ENCODE measurements around the gene ADCY10.

The ADCY10 gene

DNA sequence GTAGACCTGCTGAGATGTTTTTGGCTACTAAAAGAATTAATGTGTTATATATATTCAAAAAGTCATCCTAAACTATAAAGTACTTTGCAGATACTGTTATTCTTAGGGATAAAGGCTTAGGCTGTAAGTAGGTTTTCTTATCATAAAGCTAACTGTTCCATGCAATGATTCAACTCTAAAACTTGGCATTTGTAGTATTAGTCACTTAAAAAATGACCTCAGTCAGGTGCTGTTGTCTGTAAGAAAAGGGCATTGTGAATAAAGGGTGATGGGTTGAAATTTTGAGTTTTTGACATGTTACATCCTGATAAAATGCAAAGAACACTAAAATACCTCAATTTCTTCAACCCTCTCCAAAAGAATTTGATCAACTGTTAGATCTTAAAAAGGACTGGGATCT is 32.9 kb downstream of the ADCY10 start:
- no peak overlapping the region for H3K4me3 ChIP-seq (IDR thresholded peaks at IDR 0.05; ENCODE audit: insufficient read depth, low read depth, low read length)
- H3K27me3 ChIP-seq (ENCODE audit: insufficient read depth, low read depth): no peaks in the 10 kb centered on the region
- TF ChIP-seq, protein P1, sequence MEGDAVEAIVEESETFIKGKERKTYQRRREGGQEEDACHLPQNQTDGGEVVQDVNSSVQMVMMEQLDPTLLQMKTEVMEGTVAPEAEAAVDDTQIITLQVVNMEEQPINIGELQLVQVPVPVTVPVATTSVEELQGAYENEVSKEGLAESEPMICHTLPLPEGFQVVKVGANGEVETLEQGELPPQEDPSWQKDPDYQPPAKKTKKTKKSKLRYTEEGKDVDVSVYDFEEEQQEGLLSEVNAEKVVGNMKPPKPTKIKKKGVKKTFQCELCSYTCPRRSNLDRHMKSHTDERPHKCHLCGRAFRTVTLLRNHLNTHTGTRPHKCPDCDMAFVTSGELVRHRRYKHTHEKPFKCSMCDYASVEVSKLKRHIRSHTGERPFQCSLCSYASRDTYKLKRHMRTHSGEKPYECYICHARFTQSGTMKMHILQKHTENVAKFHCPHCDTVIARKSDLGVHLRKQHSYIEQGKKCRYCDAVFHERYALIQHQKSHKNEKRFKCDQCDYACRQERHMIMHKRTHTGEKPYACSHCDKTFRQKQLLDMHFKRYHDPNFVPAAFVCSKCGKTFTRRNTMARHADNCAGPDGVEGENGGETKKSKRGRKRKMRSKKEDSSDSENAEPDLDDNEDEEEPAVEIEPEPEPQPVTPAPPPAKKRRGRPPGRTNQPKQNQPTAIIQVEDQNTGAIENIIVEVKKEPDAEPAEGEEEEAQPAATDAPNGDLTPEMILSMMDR (conservative IDR thresholded peaks at IDR 0.05; ENCODE audit: low read depth, low read length): no peak
- H3K9ac ChIP-seq: no peak overlapping the region
- no peaks in the 10 kb centered on the region for H4K20me1 ChIP-seq (ENCODE audit: insufficient read depth)
- no peaks in the 10 kb centered on the region for H3K36me3 ChIP-seq (ENCODE audit: insufficient read depth)
- H3K4me1 ChIP-seq (ENCODE audit: low read depth, poor library complexity, severe bottlenecking): no peaks in the 10 kb centered on the region
- no peak overlapping the region for H2AFZ ChIP-seq (ENCODE audit: low read depth)
- H3K79me2 ChIP-seq (ENCODE audit: insufficient read depth, low read depth): no peaks in the 10 kb centered on the region
- no peak overlapping the region for H3K4me2 ChIP-seq
- H3K27ac ChIP-seq: no peak overlapping the region

DNA sequence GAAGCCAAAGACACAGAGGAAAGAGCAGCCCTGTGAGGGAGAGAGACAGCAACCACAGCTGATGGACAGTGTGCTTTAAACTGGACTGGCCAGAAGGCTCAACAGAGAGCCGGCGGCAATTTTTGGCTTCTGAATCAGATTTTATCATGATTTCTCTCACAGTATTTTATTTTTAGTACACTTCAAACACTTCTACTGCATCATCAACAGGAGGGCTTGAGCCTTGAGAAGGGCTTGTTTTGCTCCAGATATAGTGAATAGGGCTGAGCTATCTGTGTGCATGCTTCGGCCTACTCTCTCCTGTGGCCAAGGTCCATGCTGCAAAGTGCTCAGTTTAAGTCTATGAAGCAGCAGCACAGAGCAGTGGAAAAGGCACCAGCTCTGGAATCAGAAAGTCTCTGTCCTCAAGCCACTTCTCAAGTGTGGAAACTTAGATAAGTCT is 33.3 kb downstream of the ADCY10 start:
- H3K27ac ChIP-seq: no peak overlapping the region

DNA sequence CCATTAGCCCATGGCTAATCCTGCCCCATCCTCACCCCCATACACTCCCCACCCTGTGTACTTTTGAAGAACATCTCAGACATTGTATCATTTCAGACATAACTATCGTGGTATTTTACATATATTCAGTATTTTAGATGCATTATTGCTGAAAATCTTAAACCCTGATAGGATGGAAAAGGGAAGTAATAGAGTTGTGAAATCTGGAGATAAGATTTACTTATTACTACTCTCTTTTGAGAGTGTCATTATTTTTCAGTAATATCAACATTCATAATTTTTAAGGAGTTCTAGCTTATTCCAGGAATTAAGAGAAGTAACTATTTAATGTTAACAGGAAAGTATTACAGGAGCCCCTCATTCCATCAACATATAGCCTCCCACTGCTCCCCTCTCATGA is 34.4 kb downstream of the ADCY10 start:
- Histone ChIP-seq H3K9ac (no peak overlapping the region), H3K79me2 (ENCODE audit: insufficient read depth, low read depth) (no peaks in the 10 kb centered on the region), H3K4me2 (no peak overlapping the region), H2AFZ (ENCODE audit: low read depth) (no peak overlapping the region), H4K20me1 (ENCODE audit: insufficient read depth) (no peaks in the 10 kb centered on the region), H3K4me3 (IDR thresholded peaks at IDR 0.05; ENCODE audit: insufficient read depth, low read depth, low read length) (no peak overlapping the region), H3K4me1 (ENCODE audit: low read depth, poor library complexity, severe bottlenecking) (no peaks in the 10 kb centered on the region), H3K36me3 (ENCODE audit: insufficient read depth) (no peaks in the 10 kb centered on the region), H3K27ac (no peak overlapping the region), H3K27me3 (ENCODE audit: insufficient read depth, low read depth) (no peaks in the 10 kb centered on the region)
- TF ChIP-seq, protein P1 (conservative IDR thresholded peaks at IDR 0.05; ENCODE audit: low read depth, low read length): no peak

More for the DNA sequence above, 33.3 kb downstream of the ADCY10 start:
- H2AFZ ChIP-seq (ENCODE audit: low read depth): no peak overlapping the region
- no peaks in the 10 kb centered on the region for H3K36me3 ChIP-seq (ENCODE audit: insufficient read depth)
- H3K4me2 ChIP-seq: no peak overlapping the region
- no peak overlapping the region for H3K4me3 ChIP-seq (IDR thresholded peaks at IDR 0.05; ENCODE audit: insufficient read depth, low read depth, low read length)
- no peaks in the 10 kb centered on the region for H3K4me1 ChIP-seq (ENCODE audit: low read depth, poor library complexity, severe bottlenecking)
- no peak overlapping the region for H3K9ac ChIP-seq
- H3K27me3 ChIP-seq (ENCODE audit: insufficient read depth, low read depth): no peaks in the 10 kb centered on the region
- H4K20me1 ChIP-seq (ENCODE audit: insufficient read depth): no peaks in the 10 kb centered on the region
- no peaks in the 10 kb centered on the region for H3K79me2 ChIP-seq (ENCODE audit: insufficient read depth, low read depth)
- TF ChIP-seq, protein P1 (conservative IDR thresholded peaks at IDR 0.05; ENCODE audit: low read depth, low read length): no peak

DNA sequence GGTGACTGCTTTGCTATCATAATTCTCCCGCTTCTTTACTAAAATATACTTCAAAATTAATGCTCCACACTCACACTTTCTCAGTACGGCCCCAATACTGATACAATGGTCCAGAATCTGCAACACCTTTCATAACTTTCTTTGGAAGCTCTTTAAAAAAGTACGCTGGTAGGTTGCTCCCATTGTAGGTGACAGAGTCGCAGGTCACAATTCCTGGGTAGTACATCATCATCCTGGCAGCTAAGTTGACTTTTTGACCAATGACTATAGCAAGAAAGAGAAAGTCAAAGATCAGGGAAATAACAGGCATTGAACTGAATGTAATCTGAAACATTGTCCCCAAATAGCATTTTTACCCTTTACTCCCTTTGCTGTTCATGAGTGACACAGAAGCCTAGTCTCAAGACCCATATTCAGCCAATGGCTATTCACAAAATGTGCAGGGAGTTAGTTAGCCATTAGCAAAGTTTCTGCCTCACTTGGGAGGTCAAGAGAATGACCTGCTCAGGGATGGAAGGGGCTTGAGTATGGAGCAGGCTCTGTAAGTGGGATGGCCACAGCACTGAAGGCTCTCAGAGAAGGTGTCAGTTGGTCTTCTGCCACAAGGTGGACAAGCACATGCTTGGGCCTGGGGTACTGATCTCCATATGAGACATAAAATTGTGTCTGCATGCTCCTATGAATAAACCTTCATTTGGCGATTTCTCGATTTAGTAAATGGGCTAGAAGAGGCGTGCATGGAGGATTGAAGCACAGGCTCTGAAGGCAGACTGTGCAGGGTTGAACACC is 35.4 kb downstream of the ADCY10 start:
- TF ChIP-seq, protein P1 (conservative IDR thresholded peaks at IDR 0.05; ENCODE audit: low read depth, low read length): no peak
- no peaks in the 10 kb centered on the region for H3K79me2 ChIP-seq (ENCODE audit: insufficient read depth, low read depth)
- no peaks in the 10 kb centered on the region for H3K36me3 ChIP-seq (ENCODE audit: insufficient read depth)
- H2AFZ ChIP-seq (ENCODE audit: low read depth): no peak overlapping the region
- no peak overlapping the region for H3K4me3 ChIP-seq (IDR thresholded peaks at IDR 0.05; ENCODE audit: insufficient read depth, low read depth, low read length)
- no peaks in the 10 kb centered on the region for H3K27me3 ChIP-seq (ENCODE audit: insufficient read depth, low read depth)
- no peak overlapping the region for H3K9ac ChIP-seq
- no peak overlapping the region for H3K4me2 ChIP-seq
- H3K27ac ChIP-seq: no peak overlapping the region
- H3K4me1 ChIP-seq (ENCODE audit: low read depth, poor library complexity, severe bottlenecking): no peaks in the 10 kb centered on the region
- no peaks in the 10 kb centered on the region for H4K20me1 ChIP-seq (ENCODE audit: insufficient read depth)
